NB4 (cell line): Measurements from ENCODE around the gene AP1M1.

Experiments
- CTCF ChIP-seq: IDR thresholded peaks from one replicate; pipeline ENCODE4 v1.5.1; 2012; ENCODE audit warnings: low read depth, low read length
- MAX ChIP-seq: IDR thresholded peaks from 2 replicates; pipeline ENCODE4 v1.6.1; 2011; ENCODE audit warnings: low read depth, low read length
- POLR2A ChIP-seq: IDR thresholded peaks from 2 replicates; pipeline ENCODE4 v1.6.1; 2011; ENCODE audit warnings: mild to moderate bottlenecking; ENCODE audit not compliant: insufficient read length; ENCODE audit errors: extremely low read depth

- TF ChIP-seq MAX (no peak), CTCF (no peak), POLR2A (no peak)
These were observed 29.4 kb downstream of the AP1M1 start for GRCh38 chr19:16226878-16227836.
